ENCODE results near the gene THOC6.

THOC6 gene

GRCh38 chr16:3020604-3021448 lies 3.0 kb upstream of the THOC6 start (continued):
- peak; percentile 23; the same call in 1 of the 2 replicates for TF ChIP-seq HOXD13 (CRISPR knock-in tag; IDR thresholded peaks at IDR 0.05; ENCODE audit: borderline replicate concordance)
- no peak for TF ChIP-seq ZNF433 (tag by site-specific recombination; IDR thresholded peaks at IDR 0.05; ENCODE audit: low read depth)
- no peak; the same call in 1 of the 2 replicates for TF ChIP-seq SP2 (tag by site-specific recombination; IDR thresholded peaks at IDR 0.05)
- no peak; the same call in 1 of the 2 replicates for TF ChIP-seq ZNF2 (tag by site-specific recombination; IDR thresholded peaks at IDR 0.05)
- 0 out of 2 replicates have a peak, but pooled peaks have one; percentile 37 for TF ChIP-seq PBX3 (CRISPR knock-in tag; IDR thresholded peaks at IDR 0.05)
- no peak for TF ChIP-seq ZBTB11 (tag by site-specific recombination; conservative IDR thresholded peaks at IDR 0.05; ENCODE audit: low read depth)
- peak; percentile 84 for TF ChIP-seq ZNF24 (tag by site-specific recombination; IDR thresholded peaks at IDR 0.05)
- 0 out of 2 replicates have a peak, but pooled peaks have one; percentile 2 for TF ChIP-seq ZNF654 (tag by site-specific recombination; IDR thresholded peaks at IDR 0.05; ENCODE audit: low read depth)
- peak; percentile 100 for TF ChIP-seq PATZ1 (tag by site-specific recombination; IDR thresholded peaks at IDR 0.05)
- no peak for TF ChIP-seq GLI4 (tag by site-specific recombination; IDR thresholded peaks at IDR 0.05)
- no peak for TF ChIP-seq ZNF16 (tag by site-specific recombination; IDR thresholded peaks at IDR 0.05; ENCODE audit: low read depth)
- peak; percentile 62 for TF ChIP-seq IKZF3 (tag by site-specific recombination; IDR thresholded peaks at IDR 0.05)
- no peak for TF ChIP-seq OVOL3 (tag by site-specific recombination; IDR thresholded peaks at IDR 0.05)
- TF ChIP-seq ZNF510 (tag by site-specific recombination; IDR thresholded peaks at IDR 0.05; ENCODE audit: insufficient replicate concordance): no peak
- peak; percentile 90 for TF ChIP-seq KLF8 (tag by site-specific recombination; IDR thresholded peaks at IDR 0.05)
- TF ChIP-seq ZNF148 (tag by site-specific recombination; IDR thresholded peaks at IDR 0.05; ENCODE audit: borderline replicate concordance): 0 out of 2 replicates have a peak, but pooled peaks have one; percentile 17
- peak; percentile 64 for TF ChIP-seq ZFHX2 (tag by site-specific recombination; conservative IDR thresholded peaks at IDR 0.05)
- TF ChIP-seq ZNF169 (tag by site-specific recombination; IDR thresholded peaks at IDR 0.05): no peak
- TF ChIP-seq ZSCAN30 (tag by site-specific recombination; IDR thresholded peaks at IDR 0.05): no peak
- TF ChIP-seq ZSCAN23 (tag by site-specific recombination; IDR thresholded peaks at IDR 0.05): peak; percentile 86; the same call in 1 of the 2 replicates
- TF ChIP-seq FEZF1 (tag by site-specific recombination; IDR thresholded peaks at IDR 0.05): no peak
- TF ChIP-seq ZNF488 (tag by site-specific recombination; IDR thresholded peaks at IDR 0.05): no peak
- TF ChIP-seq ZNF658 (tag by site-specific recombination; IDR thresholded peaks at IDR 0.05): no peak
- TF ChIP-seq ZBTB7A (tag by site-specific recombination; IDR thresholded peaks at IDR 0.05; ENCODE audit: low read depth): peak; percentile 96
- TF ChIP-seq ZNF530 (tag by site-specific recombination; IDR thresholded peaks at IDR 0.05; ENCODE audit: low read depth): no peak
- TF ChIP-seq ZNF600 (tag by site-specific recombination; IDR thresholded peaks at IDR 0.05): peak; percentile 23; the same call in 1 of the 2 replicates
- peak; percentile 76 for TF ChIP-seq ZNF843 (tag by site-specific recombination; IDR thresholded peaks at IDR 0.05)
- peak; percentile 69 for TF ChIP-seq ZNF394 (tag by site-specific recombination; IDR thresholded peaks at IDR 0.05; ENCODE audit: borderline replicate concordance)
- no peak for TF ChIP-seq ZFP41 (tag by site-specific recombination; IDR thresholded peaks at IDR 0.05; ENCODE audit: borderline replicate concordance)

Measured in HEK293 (cell line).